ENCODE results near the gene CIRBP.

The CIRBP gene

DNA sequence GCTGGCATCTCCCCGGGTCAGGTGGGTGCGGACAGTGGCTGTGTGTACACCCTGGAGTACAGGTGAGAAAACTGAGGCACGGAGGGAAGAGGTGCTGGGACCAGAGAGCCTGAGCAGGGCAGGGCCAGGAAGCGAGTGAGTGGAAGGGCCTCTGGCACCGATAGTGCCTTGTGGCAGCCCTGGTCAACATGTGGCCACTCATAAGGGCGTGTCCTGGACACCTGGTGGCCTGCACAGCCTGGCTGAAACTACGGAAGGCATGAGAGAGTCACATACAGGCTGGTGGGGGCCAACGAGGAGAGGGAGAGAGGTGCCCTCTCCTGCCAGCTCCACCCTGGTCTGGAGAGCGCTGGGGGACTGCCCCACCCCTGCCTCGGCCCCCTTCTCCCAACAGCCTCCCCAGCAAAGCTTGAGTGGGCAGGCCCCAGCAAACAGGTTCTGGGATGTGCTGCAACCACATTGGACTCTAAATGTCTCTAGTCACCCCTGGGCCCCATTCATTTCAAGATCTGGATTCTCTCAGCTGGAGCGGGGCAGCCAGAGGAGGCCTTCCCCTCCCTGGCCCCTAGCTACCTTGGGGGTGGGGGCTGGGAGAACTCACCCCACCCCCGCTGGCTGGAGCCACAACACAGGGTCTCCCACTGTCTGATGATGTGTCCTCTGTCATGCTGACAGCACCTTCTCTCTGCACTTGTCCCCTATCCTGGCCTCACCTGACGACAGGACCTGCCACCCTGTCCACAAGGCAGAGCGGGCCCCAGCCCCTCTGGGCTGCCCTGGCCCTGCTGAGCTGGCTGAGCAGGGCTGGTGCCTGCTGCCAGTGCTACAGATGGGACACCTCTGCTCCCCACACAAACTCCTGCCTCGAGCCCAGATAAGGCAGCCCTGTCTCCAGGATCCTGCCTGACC is 37.1 kb upstream of the CIRBP start:
- no peak for DNase-seq

DNA sequence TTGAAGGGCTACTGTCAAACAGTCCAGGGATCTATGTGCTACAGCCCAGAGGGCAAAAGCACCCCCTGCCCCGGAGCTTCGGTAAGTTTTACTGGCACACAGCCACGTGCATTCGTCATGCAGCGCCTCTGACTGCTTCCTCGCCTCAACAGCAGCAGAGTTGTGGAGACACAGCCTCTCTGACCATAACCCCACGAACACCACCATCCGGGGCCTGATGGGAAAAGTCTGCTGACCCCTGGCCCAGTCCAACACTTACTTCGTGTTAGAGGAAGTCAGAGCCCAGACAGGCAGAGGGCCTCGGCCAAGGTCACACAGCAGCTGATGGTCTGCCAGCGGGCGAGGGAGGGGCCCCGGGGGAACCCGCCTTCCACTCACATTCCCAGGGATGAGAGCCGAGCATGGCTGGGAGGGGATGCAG is 36.5 kb upstream of the CIRBP start:
- DNase-seq: no peak

DNA sequence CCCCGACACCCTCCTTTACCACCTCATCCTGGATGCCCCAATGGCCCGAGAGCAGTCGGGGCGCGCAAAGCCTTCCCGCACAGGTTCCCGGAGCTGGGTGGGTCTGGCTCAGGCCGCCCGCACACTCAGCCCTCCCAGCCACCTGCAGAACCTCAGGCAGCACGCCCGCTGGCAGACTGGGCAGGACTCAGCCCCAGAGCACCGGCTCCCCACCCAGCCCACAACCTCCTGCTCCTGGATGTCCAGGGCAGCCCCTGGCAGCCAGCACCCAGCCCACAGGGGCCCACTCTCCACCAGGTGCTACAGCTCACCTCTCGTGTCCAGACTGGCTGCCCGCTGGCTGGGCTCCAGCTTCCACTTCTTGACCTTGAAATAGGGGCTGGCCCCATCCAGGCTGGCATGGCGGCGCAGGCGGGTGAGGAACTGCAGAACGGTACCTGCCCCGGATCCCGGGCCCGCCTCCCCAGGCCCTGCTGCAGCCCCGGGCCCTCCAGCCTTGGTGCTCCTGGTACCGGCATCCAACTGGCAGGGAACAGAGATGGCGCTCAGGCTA is 35.9 kb upstream of the CIRBP start:
- no peak for DNase-seq

DNA sequence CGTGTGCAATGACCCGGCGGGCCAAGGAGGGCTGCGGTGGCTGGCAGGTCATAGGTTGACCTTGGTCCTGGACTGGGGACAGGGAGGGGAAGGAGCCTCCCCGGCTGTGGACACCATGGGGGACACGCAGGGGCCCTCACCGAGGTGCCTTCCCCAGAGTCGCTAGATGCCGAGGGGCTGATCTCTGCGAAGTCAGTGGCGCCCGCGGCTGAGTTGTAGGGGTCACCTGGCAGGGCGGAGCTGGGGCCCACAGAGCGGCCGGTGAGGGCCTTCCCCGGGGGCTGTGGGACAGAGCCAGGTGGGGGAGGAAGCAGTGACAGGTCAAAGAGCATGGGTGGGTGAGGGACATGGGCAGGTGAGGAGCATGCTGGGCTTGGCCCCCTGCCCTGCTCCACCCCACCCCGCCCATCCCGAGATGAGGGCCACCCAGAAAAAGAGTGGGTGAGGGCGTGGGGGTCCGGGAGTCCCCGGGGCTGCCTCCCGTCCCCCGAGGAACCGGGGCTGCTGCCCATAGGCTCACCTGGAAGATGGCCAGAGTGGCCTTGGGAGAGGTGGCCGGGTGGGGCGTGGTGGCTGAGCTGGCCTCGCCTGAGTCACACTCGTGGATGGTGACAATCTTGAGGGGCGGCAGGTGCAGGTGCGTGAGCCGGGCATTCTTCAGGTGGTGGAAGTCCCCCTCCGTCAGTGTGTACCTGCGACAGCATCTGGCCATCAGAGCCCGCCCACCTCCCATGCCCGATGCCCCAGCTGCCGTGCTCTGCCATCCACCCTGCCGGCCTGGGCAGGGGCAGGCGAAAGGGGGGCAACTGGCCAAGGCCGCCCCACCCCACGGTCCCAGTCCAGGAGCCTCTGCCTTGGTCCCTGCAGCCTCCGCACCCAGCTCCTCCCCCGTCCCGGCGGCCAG is 34.8 kb upstream of the CIRBP start:
- DNase-seq: no peak

DNA sequence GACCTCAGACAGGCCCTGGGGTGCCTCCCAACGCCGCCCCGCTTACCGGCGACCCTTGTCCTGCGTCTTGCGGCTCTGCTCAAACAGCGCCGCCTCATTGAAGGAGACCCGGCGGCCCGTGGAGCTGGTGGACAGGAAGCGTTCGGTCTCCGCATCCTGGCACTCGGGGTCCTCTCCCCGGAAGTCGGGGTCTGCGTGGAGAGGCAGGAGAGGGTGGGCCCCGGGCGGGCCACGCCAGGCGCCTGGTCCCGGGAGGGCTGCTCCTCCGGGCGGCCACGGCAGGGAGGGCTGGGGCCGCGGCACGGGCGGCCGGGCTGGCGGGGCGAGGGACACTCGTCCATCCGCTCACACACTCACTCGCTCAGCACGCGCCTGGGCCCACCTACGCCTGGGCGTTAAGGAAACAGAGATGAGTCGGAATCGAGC is 34.2 kb upstream of the CIRBP start:
- no peak for DNase-seq

DNA sequence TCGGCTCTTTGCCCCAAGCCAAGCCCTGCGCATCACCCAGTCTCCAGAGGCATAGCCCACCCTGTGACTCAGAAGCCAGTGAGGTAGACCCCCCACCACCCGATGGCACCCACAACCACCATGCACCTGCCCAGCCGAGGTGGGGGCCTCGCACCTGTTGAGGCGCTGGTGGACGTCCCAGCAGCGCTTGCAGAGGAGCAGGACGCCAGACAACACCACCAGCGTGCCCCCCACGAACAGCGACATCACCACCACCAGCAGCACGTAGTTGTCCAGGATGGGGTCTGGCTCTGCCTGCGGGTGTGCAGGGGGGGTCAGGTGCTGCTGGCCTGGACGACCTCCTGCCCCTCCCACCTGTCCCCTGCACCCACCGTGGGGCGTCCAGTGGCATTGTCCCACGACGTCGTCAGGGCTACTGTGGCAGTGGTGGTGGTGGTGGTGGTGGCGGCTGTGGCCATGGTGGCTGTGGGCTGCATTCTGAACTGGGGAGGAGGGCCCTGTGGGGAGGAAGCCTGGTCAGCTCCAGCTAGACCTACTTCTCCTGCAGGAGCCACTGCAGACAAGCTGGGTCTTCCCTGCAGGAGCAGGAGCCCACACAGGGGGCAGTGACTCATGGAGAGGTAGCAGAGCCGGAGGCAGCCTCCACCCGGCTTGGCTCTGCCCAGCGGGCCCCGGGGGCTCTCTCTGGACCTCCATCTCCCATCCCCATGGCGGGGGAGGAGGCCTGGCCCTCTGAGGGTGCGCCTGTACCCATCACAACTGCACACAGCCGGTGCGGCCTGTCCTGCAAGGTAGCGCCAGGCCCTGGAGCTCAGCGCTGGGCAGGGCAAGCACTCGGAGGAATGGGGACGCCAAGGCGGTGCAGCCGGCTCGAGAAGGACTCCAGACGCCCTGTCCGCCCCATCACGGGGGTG is 33.2 kb upstream of the CIRBP start:
- no peak for DNase-seq

DNA sequence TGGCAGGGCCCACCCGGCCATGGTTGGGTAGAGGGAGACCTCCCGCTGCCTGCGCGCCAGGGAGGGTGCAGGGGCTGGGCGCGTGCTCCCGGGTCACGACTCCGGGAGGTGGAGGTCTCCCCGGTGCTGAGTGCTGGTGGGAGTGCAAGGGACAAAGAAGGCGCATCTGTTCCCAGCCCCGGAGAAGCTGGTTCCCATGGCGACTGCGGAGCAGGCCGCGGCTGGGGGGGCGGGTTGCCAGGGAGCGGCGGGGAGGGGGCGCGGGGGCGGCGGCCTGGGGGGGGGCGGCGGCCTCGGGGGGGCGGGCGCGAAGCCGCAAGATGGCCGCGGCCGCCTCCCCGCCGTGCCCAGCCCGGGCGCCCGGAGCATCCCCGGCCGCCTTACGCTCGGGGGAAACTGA is 32.6 kb upstream of the CIRBP start:
- no peak for DNase-seq

DNA sequence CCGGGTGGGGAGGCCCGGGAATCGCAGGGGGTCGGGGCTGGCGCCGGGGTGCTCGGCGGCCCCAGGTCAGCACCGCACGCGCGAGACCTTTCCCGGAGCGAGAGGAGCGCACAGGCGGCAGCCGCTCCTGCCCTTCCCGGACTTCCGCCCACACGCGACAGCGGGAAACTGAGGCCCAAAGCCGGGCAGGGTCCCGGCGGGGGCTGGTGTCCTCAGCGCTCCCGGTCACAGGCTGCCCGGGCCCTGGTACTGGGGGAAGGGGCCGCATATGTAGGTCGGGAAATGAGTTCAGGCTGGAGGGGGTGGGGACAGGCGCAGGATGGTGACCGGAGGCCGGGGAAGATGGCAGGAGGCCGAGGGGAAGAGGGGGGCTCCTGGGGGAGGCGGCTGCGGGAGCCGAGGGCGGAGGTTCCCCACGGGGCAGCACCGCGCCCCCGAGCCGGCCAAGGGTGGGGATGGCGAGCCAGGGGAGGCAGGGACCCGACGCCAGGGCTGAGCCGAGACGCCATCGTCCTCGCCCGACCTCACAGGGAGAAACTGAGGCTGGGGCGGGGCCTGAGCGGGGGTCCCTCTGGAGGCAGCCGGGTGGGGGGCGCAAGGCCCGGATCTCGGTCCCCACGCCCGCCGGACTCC is 32.0 kb upstream of the CIRBP start:
- DNase-seq: no peak

DNA sequence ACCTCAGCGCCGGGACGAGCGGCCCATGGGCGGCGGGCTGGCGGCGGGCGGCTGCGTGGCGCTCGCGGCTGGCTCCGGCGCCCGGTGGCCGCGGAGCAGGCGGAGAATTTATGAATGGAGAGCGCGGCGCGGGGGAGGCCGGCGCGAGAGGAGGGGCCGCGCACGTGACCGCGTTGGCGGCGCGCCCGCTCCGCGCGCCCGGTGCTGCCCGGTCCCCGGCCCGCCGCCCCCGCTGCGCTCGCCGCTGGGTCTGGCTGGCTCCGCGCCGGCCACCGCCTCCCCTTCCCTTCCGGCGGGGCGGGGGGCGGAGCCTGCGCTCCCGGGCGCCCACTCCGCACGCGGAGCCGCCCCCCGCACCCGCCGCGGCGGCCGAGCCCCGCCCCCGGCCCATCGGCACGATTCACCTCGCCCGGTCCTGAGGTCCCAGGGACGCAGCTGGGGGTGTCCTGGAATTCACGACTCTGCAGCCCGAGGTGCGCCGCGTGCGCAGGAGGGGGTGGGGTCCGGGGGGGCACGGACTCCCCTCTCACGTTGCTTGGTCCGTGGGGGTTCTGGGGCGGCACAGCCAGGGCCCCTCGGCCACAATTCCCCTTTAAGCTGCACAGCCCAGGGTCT is 31.3 kb upstream of the CIRBP start, which contains the start of gene CBARP:
Gene CBARP, minus strand, starts transcription at position 252 of the 615 bp plus-strand sequence. CDS start 1,905 bp downstream, outside the sequence.
- no peak for DNase-seq

DNA sequence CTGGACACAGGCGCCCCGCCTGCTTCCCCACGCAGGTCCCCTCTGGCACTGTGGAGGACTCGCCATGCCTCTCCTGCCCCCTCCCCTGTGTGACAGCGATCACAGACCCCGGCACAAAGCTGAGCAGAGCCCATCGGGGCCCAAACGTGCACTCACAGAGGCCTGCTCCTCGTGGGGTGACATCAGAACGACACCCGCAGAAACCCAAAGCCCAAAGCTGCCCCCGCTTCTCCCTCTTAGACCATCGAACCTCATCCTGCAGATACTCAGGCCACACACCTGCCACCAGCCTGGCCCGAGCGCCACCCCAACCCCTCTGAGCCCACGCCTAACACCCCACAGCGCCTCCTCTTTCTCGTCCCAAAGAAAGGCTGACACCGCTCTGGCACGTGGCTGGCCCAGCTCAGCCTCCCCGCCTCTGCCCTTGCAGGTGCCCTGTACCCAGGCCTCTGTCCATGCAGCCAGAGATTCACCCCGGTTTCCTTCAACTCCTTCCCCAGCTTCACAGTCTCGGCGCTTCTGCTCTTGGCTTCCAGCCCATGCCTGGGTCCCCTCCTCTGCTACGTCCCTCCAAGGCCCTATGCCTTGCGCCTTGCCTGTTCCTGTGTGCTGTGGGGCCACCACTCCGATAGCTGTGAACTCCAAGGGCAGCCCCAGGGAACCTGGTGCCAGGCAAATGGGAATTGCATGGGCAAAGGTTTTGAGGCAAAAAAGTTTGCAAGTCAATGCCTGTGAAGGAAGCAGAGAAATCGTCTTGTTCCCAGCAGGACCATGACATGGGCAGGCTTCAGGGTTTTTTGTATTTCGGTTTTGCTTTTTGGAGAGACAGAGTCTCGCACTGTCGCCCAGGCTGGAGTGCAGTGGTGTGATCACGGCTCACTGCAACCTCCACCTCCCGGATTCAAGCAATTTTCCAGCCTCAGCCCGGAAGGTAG is 30.5 kb upstream of the CIRBP start:
- no peak for DNase-seq

DNA sequence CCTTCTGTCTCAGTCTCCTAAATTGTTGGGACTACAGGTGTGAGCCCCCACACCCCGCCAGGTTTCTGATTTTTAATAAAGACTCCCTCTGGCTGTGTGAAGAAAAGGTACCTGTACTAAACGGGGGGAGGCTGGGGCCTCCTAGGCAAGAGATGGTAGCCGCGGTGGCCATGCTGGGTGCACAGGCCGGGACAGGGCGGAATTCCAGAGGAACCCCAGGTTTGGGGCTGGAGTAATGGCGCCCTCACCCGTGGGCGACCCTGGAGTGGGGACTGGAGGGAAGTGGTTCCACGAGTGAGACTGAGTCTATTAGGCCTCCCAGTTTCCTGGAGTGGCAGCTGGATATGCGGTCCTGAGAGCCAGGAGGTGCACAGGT is 29.7 kb upstream of the CIRBP start:
- no peak for DNase-seq

DNA sequence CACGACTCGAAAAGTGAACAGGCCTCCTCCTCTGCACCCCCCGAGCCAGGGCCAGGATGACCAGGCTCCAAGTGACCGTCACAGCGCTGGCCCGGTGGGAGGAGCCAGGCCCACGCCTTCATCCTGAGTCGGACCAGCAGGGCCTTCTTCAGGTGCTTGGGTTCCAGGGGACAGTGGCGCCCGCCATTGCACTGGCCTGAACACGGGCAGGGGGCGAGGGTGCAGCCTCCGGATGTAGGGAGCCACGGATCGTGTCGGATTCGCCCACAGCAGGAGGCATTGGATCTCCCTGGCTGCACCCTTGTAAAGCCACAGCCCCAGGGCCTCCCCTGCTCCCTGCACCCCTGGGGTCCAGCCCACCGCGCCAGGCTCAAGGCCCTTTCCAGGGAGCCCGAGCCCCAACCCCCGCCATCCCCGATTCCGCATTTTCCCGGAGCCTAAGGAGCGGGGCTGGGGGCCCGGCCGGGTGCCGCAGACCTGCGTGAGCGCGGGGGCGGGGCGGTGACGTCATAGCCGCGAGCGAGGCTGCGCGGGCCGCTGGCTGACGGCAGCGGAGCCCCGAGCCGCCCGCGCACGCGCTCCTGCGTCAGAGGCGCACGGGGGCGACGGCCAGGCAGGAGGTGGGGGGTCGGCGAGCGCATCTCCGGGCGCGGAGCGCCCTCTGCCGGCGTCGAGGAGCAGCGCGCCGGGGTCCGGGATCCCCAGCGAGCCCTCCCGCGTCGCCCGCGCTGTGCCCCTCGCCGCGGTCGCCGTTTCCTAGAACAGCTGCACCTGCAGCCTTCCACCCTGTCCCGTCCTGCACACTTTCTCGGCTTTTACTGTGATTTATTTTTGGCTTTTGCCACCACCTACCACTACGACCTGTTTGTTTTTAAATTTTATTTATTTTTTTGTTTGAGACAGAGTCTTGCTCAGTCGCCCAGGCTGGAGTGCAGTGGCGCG is 29.1 kb upstream of the CIRBP start:
- peak; percentile 95 for DNase-seq

DNA sequence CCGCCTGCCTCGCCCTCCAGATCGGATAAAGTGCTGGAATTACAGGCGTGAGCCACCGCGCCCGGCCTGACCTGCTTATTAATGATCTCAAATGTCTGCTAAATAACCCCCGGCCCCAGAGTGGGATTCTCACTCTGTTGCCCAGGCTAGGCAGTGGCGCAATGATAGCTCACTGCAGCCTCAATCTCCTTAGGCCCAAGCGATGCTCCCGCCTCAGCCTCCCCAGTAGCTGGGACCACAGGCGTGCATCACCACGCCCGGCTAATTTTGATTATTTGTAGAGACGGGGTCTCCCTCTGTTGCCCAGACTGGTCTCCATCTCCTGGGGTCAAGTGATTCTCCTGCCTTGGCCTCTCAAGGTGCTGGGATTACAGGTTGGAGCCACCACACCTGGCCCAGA is 28.2 kb upstream of the CIRBP start:
- no peak for DNase-seq

DNA sequence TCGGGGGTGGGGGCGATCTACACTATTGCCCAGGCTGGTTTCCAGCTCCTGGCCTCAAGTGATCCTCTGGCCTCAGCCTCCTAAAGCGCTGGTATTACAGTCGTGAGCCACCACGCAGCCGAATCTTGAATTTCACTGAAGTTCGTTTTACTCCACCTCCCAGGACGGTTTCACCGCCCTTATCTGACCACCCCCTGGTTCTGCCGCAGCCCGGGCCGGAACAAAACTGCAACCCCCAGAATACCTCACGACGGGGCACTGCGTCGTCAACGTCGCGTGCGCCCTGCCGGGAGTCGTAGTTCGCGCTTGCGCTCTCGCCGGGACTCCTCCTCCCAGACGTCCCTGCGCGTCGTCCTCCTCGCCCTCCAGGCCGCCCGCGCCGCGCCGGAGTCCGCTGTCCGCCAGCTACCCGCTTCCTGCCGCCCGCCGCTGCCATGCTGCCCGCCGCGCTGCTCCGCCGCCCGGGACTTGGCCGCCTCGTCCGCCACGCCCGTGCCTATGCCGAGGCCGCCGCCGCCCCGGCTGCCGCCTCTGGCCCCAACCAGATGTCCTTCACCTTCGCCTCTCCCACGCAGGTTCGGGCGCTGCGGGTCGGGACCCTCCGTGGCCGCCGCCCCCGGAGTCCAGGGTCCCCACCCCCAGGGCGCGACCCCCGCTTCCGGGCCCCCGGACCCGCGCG is 27.6 kb upstream of the CIRBP start, which contains the start of gene ATP5F1D:
Gene ATP5F1D, plus strand, starts transcription at position 335 of the 679 bp plus-strand sequence. Its CDS starts 100 bp downstream, at position 435.
- peak; percentile 96 for DNase-seq

DNA sequence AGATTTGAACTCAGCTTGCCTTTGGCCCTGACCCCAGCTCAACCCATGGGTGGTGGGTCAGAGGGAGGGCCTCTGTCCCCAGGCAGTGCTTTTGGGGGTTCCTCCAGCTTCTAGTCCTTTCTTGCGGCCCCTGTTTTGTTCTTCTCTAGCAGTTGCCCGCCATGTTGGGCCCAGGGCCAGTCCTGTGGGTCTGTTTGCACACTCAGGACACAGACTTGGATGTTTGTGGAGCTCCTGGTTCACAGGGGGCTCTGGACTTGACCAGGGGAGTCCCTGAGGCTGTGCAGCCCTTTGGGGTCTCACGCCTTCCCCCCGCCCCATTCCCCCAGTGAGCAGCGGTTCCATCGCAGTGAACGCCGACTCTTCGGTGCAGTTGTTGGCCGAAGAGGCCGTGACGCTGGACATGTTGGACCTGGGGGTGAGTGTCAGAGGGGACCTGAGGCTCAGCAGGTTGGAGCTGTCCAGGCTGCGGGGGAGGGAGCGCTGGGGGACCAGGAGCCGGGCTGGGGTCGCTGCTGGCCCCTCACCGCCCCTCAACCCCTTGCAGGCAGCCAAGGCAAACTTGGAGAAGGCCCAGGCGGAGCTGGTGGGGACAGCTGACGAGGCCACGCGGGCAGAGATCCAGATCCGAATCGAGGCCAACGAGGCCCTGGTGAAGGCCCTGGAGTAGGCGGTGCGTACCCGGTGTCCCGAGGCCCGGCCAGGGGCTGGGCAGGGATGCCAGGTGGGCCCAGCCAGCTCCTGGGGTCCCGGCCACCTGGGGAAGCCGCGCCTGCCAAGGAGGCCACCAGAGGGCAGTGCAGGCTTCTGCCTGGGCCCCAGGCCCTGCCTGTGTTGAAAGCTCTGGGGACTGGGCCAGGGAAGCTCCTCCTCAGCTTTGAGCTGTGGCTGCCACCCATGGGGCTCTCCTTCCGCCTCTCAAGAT is 25.1 kb upstream of the CIRBP start:
- DNase-seq: peak; percentile 88

DNA sequence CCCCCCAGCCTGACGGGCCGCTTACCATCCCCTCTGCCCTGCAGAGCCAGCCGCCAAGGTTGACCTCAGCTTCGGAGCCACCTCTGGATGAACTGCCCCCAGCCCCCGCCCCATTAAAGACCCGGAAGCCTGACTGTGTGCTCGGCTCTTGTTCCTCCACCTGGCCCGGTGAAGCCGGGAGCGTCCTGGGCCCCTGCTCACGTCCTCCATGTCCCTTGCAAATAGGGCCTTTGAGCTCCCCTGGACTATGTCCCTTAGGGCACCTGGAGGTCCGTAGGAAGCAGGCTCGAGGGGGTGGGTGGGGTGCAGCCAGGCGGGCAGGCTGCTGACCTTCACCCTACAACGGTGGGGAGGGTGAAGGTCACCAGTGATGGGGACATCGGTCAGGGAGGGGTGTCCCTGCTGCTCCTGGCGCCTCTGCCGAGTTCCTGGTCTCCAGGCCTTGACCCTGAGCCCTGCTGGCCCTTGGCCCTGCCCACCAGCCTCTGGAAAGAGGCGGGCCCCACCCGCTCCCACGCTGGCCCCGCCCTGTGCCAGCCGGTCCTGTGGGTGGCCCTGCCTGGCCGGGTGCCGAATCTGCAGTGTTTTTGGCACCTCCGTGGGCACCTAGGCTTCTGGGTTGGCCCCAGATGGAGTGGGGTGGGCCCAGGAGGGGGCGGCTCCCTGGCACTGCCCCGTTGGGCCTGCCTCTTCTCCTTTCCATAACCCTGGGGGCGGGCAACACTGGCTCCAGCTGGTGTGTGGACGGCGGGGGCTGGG is 24.3 kb upstream of the CIRBP start:
- DNase-seq: no peak
